Right renal cortex interstitium (tissue), 3 donors: Measurements from ENCODE around the gene TMEM42. TPM values are rescaled to one million over a fixed set of nuclear protein-coding genes. Genes with fewer than 3 reads are reported as not detected.
"Not testable (repeated sequence)": the region's sequence is repeated elsewhere in the genome, so short reads cannot be mapped to it uniquely, and the experiment has no call there.

Source experiments
- DNase-seq, 3 donors: peaks; one replicate each; pipeline ENCODE4 v3.0.0-alpha.2; 2013; ENCODE audit warnings: low read depth in 3 of 3, low spot score in 2 of 3
- polyA plus RNA-seq, 3 donors: library from polyadenylated mRNA; unstranded; fragments of 120-200 nt; gene quantifications; one replicate each; pipeline ENCODE4 v1.2.1, GENCODE V29; 2013; ENCODE audit not compliant: insufficient read length in 3 of 3

TMEM42 gene
- 10 to 100 TPM; 27.6 to 30.9 (median 30.1) TPM for polyA plus RNA-seq

- DNase-seq = peak; percentile 70 to 83 (median 83)
Measured at GRCh38 chr3:44861412-44862225, at the start of gene TMEM42. Gene TMEM42, plus strand, starts transcription at chr3:44861912. Its CDS starts 13 bp downstream, at chr3:44861925.

- no peak for DNase-seq
Measured at GRCh38 chr3:44814751-44815150, 47.0 kb upstream of the TMEM42 start.

- not testable (repeated sequence) for DNase-seq
Measured at GRCh38 chr3:44816334-44816733, 45.4 kb upstream of the TMEM42 start.

- DNase-seq = not testable (repeated sequence)
Measured at GRCh38 chr3:44821206-44821605, 40.5 kb upstream of the TMEM42 start.

- DNase-seq = no peak
Measured at GRCh38 chr3:44825264-44825925, 36.3 kb upstream of the TMEM42 start.

GRCh38 chr3:44827196-44827595, 34.5 kb upstream of the TMEM42 start:
- DNase-seq = no peak

- DNase-seq = no peak
Measured at GRCh38 chr3:44831232-44831631, 30.5 kb upstream of the TMEM42 start.

GRCh38 chr3:44832032-44832431, 29.7 kb upstream of the TMEM42 start:
- DNase-seq = no peak

- DNase-seq = no peak
Measured at GRCh38 chr3:44832965-44833364, 28.7 kb upstream of the TMEM42 start.

- DNase-seq = no peak
Measured at GRCh38 chr3:44833394-44833793, 28.3 kb upstream of the TMEM42 start.

- no peak for DNase-seq
Measured at GRCh38 chr3:44835684-44836083, 26.0 kb upstream of the TMEM42 start.

GRCh38 chr3:44842376-44842775, 19.3 kb upstream of the TMEM42 start:
- no peak for DNase-seq

- no peak for DNase-seq
Measured at GRCh38 chr3:44845528-44846520, 15.9 kb upstream of the TMEM42 start.

GRCh38 chr3:44848634-44849033, 13.1 kb upstream of the TMEM42 start:
- no peak for DNase-seq

GRCh38 chr3:44856663-44857062, 5.0 kb upstream of the TMEM42 start:
- not testable (repeated sequence) for DNase-seq

- no peak for DNase-seq
Measured at GRCh38 chr3:44860117-44860516, 1.6 kb upstream of the TMEM42 start.

- peak; percentile 13 to 31 (median 15) for DNase-seq
Measured at GRCh38 chr3:44862226-44862637, 520 bp downstream of the TMEM42 start.

GRCh38 chr3:44865272-44866035, 3.7 kb downstream of the TMEM42 start:
- DNase-seq = no peak

GRCh38 chr3:44867421-44868111, 5.9 kb downstream of the TMEM42 start:
- DNase-seq = no peak
